GM12878 (cell line): ENCODE data around the gene TOP2B. TPM values are rescaled to one million over a fixed set of nuclear protein-coding genes. Genes with fewer than 3 reads are reported as not detected.

Experiments
- ATAC-seq: fragments of 200-7000 bp; cut with Tn5 transposase; 3 replicates; pipeline ENCODE4 v1.9.1; 2020; ENCODE audit warnings: mild to moderate bottlenecking, moderate library complexity
- BruUV-seq: library from RNA; stranded (reverse); fragments of 400-500 nt; replicated peaks from 2 replicates; lab custom pipeline; 2021; lab: Mats Ljungman, UMichigan
- CTCF ChIA-PET: fragments of 300-600 bp; sonication (Branson Sonifier 250); formaldehyde crosslinking; extraction: SDS; loops from one replicate; lab custom pipeline; 2021; ENCODE audit warnings: inconsistent platforms; lab: Yijun Ruan, JAX
- POLR2A ChIA-PET: fragments of 350-600 bp; formaldehyde crosslinking; extraction: SDS; loops from one replicate; lab custom pipeline; 2021; ENCODE audit warnings: inconsistent platforms; lab: Charles Lee
- RAD21 ChIA-PET: fragments of 300-600 bp; sonication (Branson Sonifier 250); formaldehyde crosslinking; loops from one replicate; lab custom pipeline; 2023; ENCODE audit warnings: antibody characterized with exemption; ENCODE audit not compliant: unreplicated experiment; lab: Charles Lee
- SMC1A ChIA-PET: fragments of 300-600 bp; sonication (Branson Sonifier 250); formaldehyde crosslinking; loops from one replicate; lab custom pipeline; 2023; ENCODE audit not compliant: unreplicated experiment, uncharacterized antibody; lab: Charles Lee
- DNase-seq: peaks from one replicate; pipeline ENCODE4 v3.0.0-alpha.2; 2011; ENCODE audit warnings: low read depth, low spot score
- FAIRE-seq: peaks from 3 replicates; lab custom pipeline; 2011; peaks lifted over from hg19 to GRCh38; lab: Jason Lieb, UNC
- H2AFZ ChIP-seq: 2 replicates; pipeline ENCODE4 v1.6.0; 2011; ENCODE audit warnings: low read depth, low read length, control low read depth; ENCODE audit not compliant: control insufficient read depth
- H3K27ac ChIP-seq: 2 replicates; pipeline ENCODE4 v1.5.1; 2011; ENCODE audit warnings: control low read depth; ENCODE audit not compliant: control insufficient read depth, insufficient read depth
- H3K27me3 ChIP-seq, 2 experiments: replicated peaks in 1 of 2; 2 replicates each; pipeline versions ENCODE4 v1.6.0 to v1.6.1; 2011; ENCODE audit warnings: low read length in 1 of 2; ENCODE audit not compliant: control insufficient read depth in 2 of 2, insufficient read depth in 2 of 2
- H3K36me3 ChIP-seq, 2 experiments: 2 replicates each; pipeline ENCODE4 v1.5.1; 2011; ENCODE audit warnings: low read length in 1 of 2; ENCODE audit not compliant: control insufficient read depth in 2 of 2, insufficient read depth in 2 of 2
- H3K4me1 ChIP-seq: 2 replicates; pipeline ENCODE4 v1.6.1; 2011; ENCODE audit warnings: mild to moderate bottlenecking, low read length, moderate library complexity, mixed read lengths; ENCODE audit not compliant: control insufficient read depth, insufficient read depth
- H3K4me2 ChIP-seq: 2 replicates; pipeline ENCODE4 v1.6.0; 2011; ENCODE audit warnings: control low read depth; ENCODE audit not compliant: control insufficient read depth, insufficient read depth
- H3K4me3 ChIP-seq: fragments of 200-600 bp; sonication (generic); 2 replicates; pipeline ENCODE4 v1.5.1; 2016
- H3K79me2 ChIP-seq: 2 replicates; pipeline ENCODE4 v1.6.0; 2011; ENCODE audit warnings: low read length; ENCODE audit not compliant: control insufficient read depth, insufficient read depth
- H3K9ac ChIP-seq: 2 replicates; pipeline ENCODE4 v1.8.0; 2011; ENCODE audit warnings: low read length, control low read depth, mixed read lengths; ENCODE audit not compliant: control insufficient read depth, insufficient read depth
- H3K9me3 ChIP-seq: replicated peaks from 3 replicates; pipeline ENCODE4 v1.5.1; 2011; ENCODE audit warnings: mild to moderate bottlenecking, low read length; ENCODE audit not compliant: control insufficient read depth, insufficient read depth
- H4K20me1 ChIP-seq: 2 replicates; pipeline ENCODE4 v1.6.0; 2011; ENCODE audit not compliant: control insufficient read depth, insufficient read depth
- ATF3 ChIP-seq: IDR thresholded peaks from 2 replicates; pipeline ENCODE4 v1.6.1; 2011; ENCODE audit warnings: low read depth, mild to moderate bottlenecking, low read length, moderate library complexity, borderline replicate concordance; ENCODE audit errors: extremely low read depth
- CBFB ChIP-seq: IDR thresholded peaks from 2 replicates; pipeline ENCODE4 v1.6.1; 2016; ENCODE audit warnings: antibody characterized with exemption, low read depth
- CHD4 ChIP-seq: fragments of 200-600 bp; sonication (generic); IDR thresholded peaks from 2 replicates; pipeline ENCODE4 v1.6.1; 2016; ENCODE audit warnings: mild to moderate bottlenecking
- EGR1 ChIP-seq, 2 experiments: IDR thresholded peaks; 1 replicate in 1 of 2; 2 replicates in 1 of 2; pipeline ENCODE4 v1.6.1; 2011 to 2012; ENCODE audit warnings: low read depth in 2 of 2, low read length in 2 of 2, borderline replicate concordance in 1 of 2, mild to moderate bottlenecking in 1 of 2, moderate library complexity in 1 of 2
- ETV6 ChIP-seq, 2 experiments: fragments of 450-650 bp in 1 of 2; IDR thresholded peaks in 1 of 2; conservative IDR thresholded peaks in 1 of 2; 2 replicates each; pipeline ENCODE4 v1.6.1; 2014; ENCODE audit warnings: antibody characterized with exemption in 1 of 2, borderline replicate concordance in 1 of 2, low read depth in 1 of 2, mild to moderate bottlenecking in 1 of 2, moderate library complexity in 1 of 2
- FOS ChIP-seq: IDR thresholded peaks from 3 replicates; pipeline ENCODE4 v1.6.1; 2011; ENCODE audit warnings: borderline replicate concordance; ENCODE audit not compliant: insufficient read length; ENCODE audit errors: extremely low read depth
- GATAD2B ChIP-seq: fragments of 450-650 bp; conservative IDR thresholded peaks from 2 replicates; pipeline ENCODE4 v1.6.1; 2017; ENCODE audit warnings: low read depth, mild to moderate bottlenecking, moderate library complexity
- HSF1 ChIP-seq: fragments of 150-350 bp; IDR thresholded peaks from 2 replicates; pipeline ENCODE4 v1.6.1; 2014; ENCODE audit warnings: mild to moderate bottlenecking, low read depth, low read length
- IRF3 ChIP-seq: fragments of 450-650 bp; IDR thresholded peaks from 2 replicates; pipeline ENCODE4 v1.6.1; 2014; ENCODE audit warnings: mild to moderate bottlenecking
- MAX ChIP-seq: IDR thresholded peaks from 2 replicates; pipeline ENCODE4 v1.6.1; 2012; ENCODE audit warnings: low read depth, low read length, improper control_type of control experiment
- NFIC ChIP-seq: IDR thresholded peaks from 2 replicates; pipeline ENCODE4 v1.6.1; 2012; ENCODE audit warnings: low read depth, mild to moderate bottlenecking, inconsistent platforms, low read length, moderate library complexity
- PML ChIP-seq: IDR thresholded peaks from 2 replicates; pipeline ENCODE4 v1.6.1; 2012; ENCODE audit warnings: low read length, inconsistent platforms
- RBBP5 ChIP-seq: fragments of 200-600 bp; sonication (generic); conservative IDR thresholded peaks from 2 replicates; pipeline ENCODE4 v1.6.1; 2016
- REST ChIP-seq: IDR thresholded peaks from 2 replicates; pipeline ENCODE4 v1.6.1; 2012; ENCODE audit warnings: mild to moderate bottlenecking, low read depth, low read length
- SMAD1 ChIP-seq: fragments of 450-650 bp; IDR thresholded peaks from 2 replicates; pipeline ENCODE4 v1.6.1; 2018; ENCODE audit warnings: mild to moderate bottlenecking, low read depth; ENCODE audit not compliant: partially characterized antibody
- SMC3 ChIP-seq: IDR thresholded peaks from 2 replicates; pipeline ENCODE4 v1.6.1; 2011; ENCODE audit warnings: low read length, improper control_type of control experiment, borderline replicate concordance
- ZNF217 ChIP-seq: fragments of 450-650 bp; IDR thresholded peaks from 2 replicates; pipeline ENCODE4 v1.6.1; 2017; ENCODE audit warnings: antibody characterized with exemption, mild to moderate bottlenecking
- ZNF384 ChIP-seq: IDR thresholded peaks from 2 replicates; pipeline ENCODE4 v1.6.1; 2012; ENCODE audit warnings: low read depth, mild to moderate bottlenecking, low read length, improper control_type of control experiment, borderline replicate concordance
- WGBS: methylation state at CpG from one replicate; pipeline ENCODE4 v1.1.6; 2016; ENCODE audit warnings: low lambda C conversion rate; ENCODE audit not compliant: insufficient replicate concordance, insufficient coverage; ENCODE audit errors: missing lambda C conversion rate; 5-methylcytosine and 5-hydroxymethylcytosine counted together
- in situ Hi-C: fragments of 300-500 bp; cut with MboI; formaldehyde crosslinking; loops from 9 replicates; pipeline ENCODE4 v1.14.3; 2018; ENCODE audit warnings: mixed read lengths
- intact Hi-C: fragments of 100-400 bp; cut with micrococcal nuclease; formaldehyde crosslinking; loops from one replicate; pipeline ENCODE4 v1.14.2; 2022; ENCODE audit not compliant: unreplicated experiment
- polyA plus RNA-seq, 11 experiments: library from polyadenylated mRNA; depleted of rRNA in 4 of 11; unstranded in 6 of 11; stranded (reverse) in 5 of 11; fragments of >200 nt; fragmentation: Nextera tagmentation in 4 of 11; fragmentation: Illumina TruSeq in 1 of 11; extraction: Ambion mirVana in 4 of 11; extraction: Trizol in 1 of 11; gene quantifications; 1 replicate in 1 of 11; 2 replicates in 10 of 11; pipeline versions ENCODE4 v1.2.1 to v1.2.3, GENCODE V29; 2011 to 2016; ENCODE audit warnings: inconsistent platforms in 2 of 11, missing spikeins in 2 of 11, low read depth in 1 of 11
- total RNA-seq, 4 experiments: library from RNA; depleted of rRNA in 3 of 4; stranded (reverse); fragments of >200 nt in 3 of 4; fragmentation: Illumina TruSeq in 1 of 4; extraction: Trizol in 1 of 4; gene quantifications; 2 replicates each; pipeline versions ENCODE4 v1.2.1 to v1.2.3, GENCODE V29; 2013 to 2021

The TOP2B gene
- total and polyA plus RNA-seq, 10 of the 15 experiments (the other 5 are each of a cell fraction or from before 2014, with no cell fraction given) = 28.6 to 134 (median 83.4) TPM

- no peak for DNase-seq
- BruUV-seq = no TSS peak
- Histone ChIP-seq H3K9me3 (no peaks in the 10 kb centered on the region), H2AFZ (no peak overlapping the region), H4K20me1 (0 out of 2 replicates have a peak, but pooled peaks cover 4% of the 10 kb centered on the region), H3K36me3 (no peaks in the 10 kb centered on the region), H3K27me3 (no peaks in the 10 kb centered on the region), H3K4me3 (no peak overlapping the region), H3K4me1 (peaks cover 7% of the 10 kb centered on the region), H3K9ac (no peak overlapping the region), H3K79me2 (peaks cover 87% of the 10 kb centered on the region), H3K4me2 (no peak overlapping the region; the same call in 1 of the 2 replicates), H3K27ac (no peak overlapping the region)
- SMC1A ChIA-PET = interaction anchor here (1.0 to 5.0 kb wide), 12 partner anchors 8 to 213 kb away, joined by 3 to 49 read pairs (median 4); no protein-coding TSS in a partner anchor
- POLR2A ChIA-PET = interaction anchor here (1.6 kb wide), 1 partner anchor 124 kb away, joined by 4 read pairs; the partner anchor contains the start of gene NGLY1
- CTCF ChIA-PET = interaction anchor here (1.9 to 8.4 kb wide), 3 partner anchors 10 to 196 kb away, joined by 7 to 93 read pairs (median 63); no protein-coding TSS in a partner anchor
- RAD21 ChIA-PET = interaction anchor here (1.0 to 6.2 kb wide), 5 partner anchors 8 to 210 kb away, joined by 3 to 44 read pairs (median 3); no protein-coding TSS in a partner anchor
- peak; percentile 18 for ATAC-seq
- in situ Hi-C loops (loop anchor here (10.0 kb wide), 1 partner anchor 456 kb away; no protein-coding TSS in a partner anchor), intact Hi-C loops (no loop called here)
- no peak for FAIRE-seq
- WGBS = 35% methylated on average over 1 of the region's 1 CpG
- TF ChIP-seq SMC3 = no peak
- TF ChIP-seq GATAD2B = no peak
- TF ChIP-seq CHD4 = no peak
- no peak for TF ChIP-seq SMAD1
- TF ChIP-seq REST = no peak
- TF ChIP-seq CBFB = no peak
- no peak for TF ChIP-seq ETV6 (conservative IDR thresholded peaks at IDR 0.05 in 1 of 2, IDR thresholded peaks at IDR 0.05 in 1 of 2; ENCODE audit: borderline replicate concordance in 1 of 2, low read depth in 1 of 2)
- no peak for TF ChIP-seq ZNF217
- no peak for TF ChIP-seq ZNF384
- no peak for TF ChIP-seq ATF3
- no peak for TF ChIP-seq HSF1
- TF ChIP-seq RBBP5 = no peak
- no peak for TF ChIP-seq MAX
- no peak for TF ChIP-seq IRF3
- TF ChIP-seq PML = no peak
- TF ChIP-seq EGR1 (IDR thresholded peaks at IDR 0.05; ENCODE audit: borderline replicate concordance in 1 of 2, low read depth in 2 of 2, low read length in 2 of 2) = no peak
- TF ChIP-seq NFIC = no peak
- TF ChIP-seq FOS = no peak
Observed at GRCh38 chr3:25658836-25659235, 5.9 kb downstream of the TOP2B start.
